H9 (cell line): Measurements from ENCODE around the gene WNT8B. TPM values are rescaled to one million over a fixed set of nuclear protein-coding genes. Genes with fewer than 3 reads are reported as not detected.

Source experiments
- DNase-seq: peaks from one replicate; pipeline ENCODE4 v3.0.0-alpha.2; 2017
- H2AFZ ChIP-seq: one replicate; pipeline ENCODE4 v1.6.1; 2013; ENCODE audit warnings: mild to moderate bottlenecking, low read length, control low read depth, moderate library complexity
- H2AK5ac ChIP-seq: 2 replicates; pipeline ENCODE4 v1.6.1; 2013; ENCODE audit warnings: low read length, control low read depth, mixed read lengths; ENCODE audit not compliant: insufficient read length
- H2BK120ac ChIP-seq: one replicate; pipeline ENCODE4 v1.6.1; 2013; ENCODE audit warnings: low read depth, mild to moderate bottlenecking, low read length, control low read depth, inconsistent platforms; ENCODE audit not compliant: poor library complexity, severe bottlenecking
- H2BK12ac ChIP-seq: 2 replicates; pipeline ENCODE4 v1.6.1; 2013; ENCODE audit warnings: low read length, control low read depth, mixed read lengths, low read depth; ENCODE audit not compliant: insufficient read length
- H2BK15ac ChIP-seq: 2 replicates; pipeline ENCODE4 v1.6.1; 2013; ENCODE audit warnings: low read depth, low read length, control low read depth
- H2BK20ac ChIP-seq: one replicate; pipeline ENCODE4 v1.6.1; 2013; ENCODE audit warnings: low read depth, mild to moderate bottlenecking, low read length, control low read depth, inconsistent platforms; ENCODE audit not compliant: poor library complexity, severe bottlenecking
- H2BK5ac ChIP-seq: 2 replicates; pipeline ENCODE4 v1.6.1; 2013; ENCODE audit warnings: low read length, control low read depth, mixed read lengths; ENCODE audit not compliant: insufficient read length
- H3K14ac ChIP-seq: 2 replicates; pipeline ENCODE4 v1.6.1; 2013; ENCODE audit warnings: low read length, control low read depth; ENCODE audit not compliant: insufficient read depth
- H3K18ac ChIP-seq: 2 replicates; pipeline ENCODE4 v1.6.1; 2013; ENCODE audit warnings: low read depth, mild to moderate bottlenecking, mixed read lengths, low read length, control low read depth; ENCODE audit not compliant: insufficient read length
- H3K23ac ChIP-seq: 2 replicates; pipeline ENCODE4 v1.6.1; 2013; ENCODE audit warnings: low read length, control low read depth, mixed read lengths, low read depth; ENCODE audit not compliant: insufficient read length
- H3K23me2 ChIP-seq: 2 replicates; pipeline ENCODE4 v1.6.1; 2013; ENCODE audit warnings: low read depth, mild to moderate bottlenecking, mixed read lengths, low read length, control low read depth; ENCODE audit not compliant: insufficient read length, poor library complexity, severe bottlenecking
- H3K27ac ChIP-seq: 2 replicates; pipeline ENCODE4 v1.5.1; 2013; ENCODE audit warnings: low read length, control low read depth, mixed read lengths, low read depth; ENCODE audit not compliant: insufficient read length
- H3K27me3 ChIP-seq: 2 replicates; pipeline ENCODE4 v1.6.1; 2013; ENCODE audit warnings: low read length, control low read depth, inconsistent platforms; ENCODE audit not compliant: insufficient read depth
- H3K4ac ChIP-seq: 2 replicates; pipeline ENCODE4 v1.6.1; 2013; ENCODE audit warnings: low read depth, mild to moderate bottlenecking, control low read depth, inconsistent platforms, low read length, moderate library complexity
- H3K4me1 ChIP-seq: 2 replicates; pipeline ENCODE4 v1.6.1; 2013; ENCODE audit warnings: low read length, control low read depth, inconsistent platforms; ENCODE audit not compliant: insufficient read depth
- H3K4me2 ChIP-seq: 2 replicates; pipeline ENCODE4 v1.6.1; 2013; ENCODE audit warnings: low read length, control low read depth, mixed read lengths; ENCODE audit not compliant: insufficient read length, insufficient read depth
- H3K56ac ChIP-seq: 2 replicates; pipeline ENCODE4 v1.6.1; 2013; ENCODE audit warnings: low read depth, mild to moderate bottlenecking, mixed read lengths, low read length, control low read depth; ENCODE audit not compliant: insufficient read length
- H3K79me1 ChIP-seq: 2 replicates; pipeline ENCODE4 v1.6.1; 2013; ENCODE audit warnings: low read depth, mild to moderate bottlenecking, moderate library complexity, low read length, control low read depth, inconsistent platforms; ENCODE audit not compliant: insufficient read depth, poor library complexity, severe bottlenecking
- H3K79me2 ChIP-seq: 2 replicates; pipeline ENCODE4 v1.6.1; 2013; ENCODE audit warnings: low read length, control low read depth, inconsistent platforms; ENCODE audit not compliant: insufficient read depth
- H3K9ac ChIP-seq: 2 replicates; pipeline ENCODE4 v1.6.1; 2013; ENCODE audit warnings: low read length, control low read depth, mixed read lengths; ENCODE audit not compliant: insufficient read length; ENCODE audit errors: extremely low read depth
- H3K9me3 ChIP-seq: one replicate; pipeline ENCODE4 v1.6.1; 2013; ENCODE audit warnings: low read depth, low read length, inconsistent platforms; ENCODE audit not compliant: control insufficient read depth
- H3T11ph ChIP-seq: one replicate; pipeline ENCODE4 v1.6.1; 2013; ENCODE audit warnings: mild to moderate bottlenecking, low read length, control low read depth, inconsistent platforms
- H4K20me1 ChIP-seq: one replicate; pipeline ENCODE4 v1.6.1; 2013; ENCODE audit not compliant: control insufficient read depth, insufficient read length, insufficient read depth
- H4K5ac ChIP-seq: 2 replicates; pipeline ENCODE4 v1.6.1; 2013; ENCODE audit warnings: low read depth, mild to moderate bottlenecking, mixed read lengths, low read length, control low read depth; ENCODE audit not compliant: insufficient read length
- H4K8ac ChIP-seq: replicated peaks from 2 replicates; pipeline ENCODE4 v1.6.1; 2013; ENCODE audit warnings: low read length, control low read depth, mixed read lengths, low read depth; ENCODE audit not compliant: insufficient read length
- H4K91ac ChIP-seq: 2 replicates; pipeline ENCODE4 v1.6.1; 2013; ENCODE audit warnings: low read depth, mild to moderate bottlenecking, moderate library complexity, mixed read lengths, low read length, control low read depth; ENCODE audit not compliant: insufficient read length
- H3K27ac Mint-ChIP-seq, 3 experiments: 2 replicates in 2 of 3; 3 replicates in 1 of 3; pipeline ENCODE4 v1.8.0; 2020 to 2021; ENCODE audit warnings: mixed read lengths in 3 of 3, mild to moderate bottlenecking in 1 of 3, moderate library complexity in 1 of 3
- H3K27me3 Mint-ChIP-seq: 2 replicates; pipeline ENCODE4 v1.8.0; 2021; ENCODE audit warnings: low read depth, mild to moderate bottlenecking, moderate library complexity, mixed read lengths
- H3K36me3 Mint-ChIP-seq, 3 experiments: 2 replicates in 2 of 3; 3 replicates in 1 of 3; pipeline ENCODE4 v1.8.0; 2020 to 2021; ENCODE audit warnings: low read depth in 3 of 3, mixed read lengths in 3 of 3; ENCODE audit not compliant: insufficient read depth in 1 of 3
- H3K4me1 Mint-ChIP-seq, 2 experiments: 2 replicates each; pipeline ENCODE4 v1.8.0; 2020; ENCODE audit warnings: mixed read lengths in 2 of 2
- H3K4me3 Mint-ChIP-seq, 2 experiments: 2 replicates in 1 of 2; 3 replicates in 1 of 2; pipeline ENCODE4 v1.8.0; 2020 to 2021; ENCODE audit warnings: mild to moderate bottlenecking in 2 of 2, mixed read lengths in 2 of 2, moderate library complexity in 1 of 2
- H3K9me3 Mint-ChIP-seq, 2 experiments: 2 replicates in 1 of 2; 3 replicates in 1 of 2; pipeline ENCODE4 v1.8.0; 2020; ENCODE audit warnings: mild to moderate bottlenecking in 2 of 2, mixed read lengths in 2 of 2, moderate library complexity in 1 of 2
- WGBS: extraction: QIAGEN DNeasy Blood & Tissue Kit; methylation state at CpG from one replicate; pipeline ENCODE4 v1.1.7; 2013; ENCODE audit warnings: missing lambda C conversion rate, low lambda C conversion rate, mixed read lengths; ENCODE audit not compliant: insufficient read length; ENCODE audit errors: extremely low coverage; 5-methylcytosine and 5-hydroxymethylcytosine counted together
- total RNA-seq: library from RNA; stranded (reverse); gene quantifications from 2 replicates; pipeline ENCODE4 v1.2.1, GENCODE V29; 2021
- TF ChIP-seq, protein P1 (sequence below): fragments of 200-600 bp; sonication (generic); conservative IDR thresholded peaks from 3 replicates; pipeline ENCODE4 v1.8.0; 2021; ENCODE audit warnings: antibody characterized with exemption, mild to moderate bottlenecking

The WNT8B gene
- total RNA-seq, 1 experiment from 2014 or later, result not detected

DNA sequence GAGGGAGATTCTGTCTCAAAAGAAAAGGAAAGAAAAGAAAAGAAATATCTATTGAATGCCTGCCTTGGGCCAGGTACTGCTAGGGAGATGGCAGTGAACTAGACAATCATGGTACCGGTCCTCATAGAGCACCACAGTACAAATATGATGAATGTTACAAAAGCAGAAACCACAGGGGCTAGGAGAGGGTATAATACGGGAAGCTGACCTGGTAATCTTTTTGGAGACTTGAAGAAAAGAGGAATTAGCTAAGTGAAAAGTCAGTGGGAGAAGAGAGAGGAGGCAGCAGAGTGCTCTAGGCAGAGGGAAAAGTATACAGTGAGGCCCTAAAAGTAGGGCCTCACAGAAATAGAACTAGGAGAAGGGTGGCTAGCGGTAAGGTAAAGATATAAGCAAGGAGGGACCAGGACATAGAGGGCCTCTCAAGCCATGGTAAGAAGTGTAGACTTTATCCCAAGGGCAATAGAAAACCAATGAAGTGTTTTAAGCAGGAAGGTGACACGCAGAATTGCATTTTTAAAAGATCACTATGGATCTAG lies 42.8 kb upstream of the WNT8B start:
- WGBS, result no CpG with 5 or more reads among the region's 4 CpGs
- no peak overlapping the region for H3K18ac ChIP-seq
- no peak overlapping the region for H2BK5ac ChIP-seq
- no peaks in the 10 kb centered on the region for H3K4me1 ChIP-seq
- H3K27ac Mint-ChIP-seq, result no peak overlapping the region
- H3K27me3 Mint-ChIP-seq, result peaks cover 12% of the 10 kb centered on the region; the same call in 1 of the 2 replicates
- H3K9me3 Mint-ChIP-seq, result no peaks in the 10 kb centered on the region
- TF ChIP-seq, protein P1, sequence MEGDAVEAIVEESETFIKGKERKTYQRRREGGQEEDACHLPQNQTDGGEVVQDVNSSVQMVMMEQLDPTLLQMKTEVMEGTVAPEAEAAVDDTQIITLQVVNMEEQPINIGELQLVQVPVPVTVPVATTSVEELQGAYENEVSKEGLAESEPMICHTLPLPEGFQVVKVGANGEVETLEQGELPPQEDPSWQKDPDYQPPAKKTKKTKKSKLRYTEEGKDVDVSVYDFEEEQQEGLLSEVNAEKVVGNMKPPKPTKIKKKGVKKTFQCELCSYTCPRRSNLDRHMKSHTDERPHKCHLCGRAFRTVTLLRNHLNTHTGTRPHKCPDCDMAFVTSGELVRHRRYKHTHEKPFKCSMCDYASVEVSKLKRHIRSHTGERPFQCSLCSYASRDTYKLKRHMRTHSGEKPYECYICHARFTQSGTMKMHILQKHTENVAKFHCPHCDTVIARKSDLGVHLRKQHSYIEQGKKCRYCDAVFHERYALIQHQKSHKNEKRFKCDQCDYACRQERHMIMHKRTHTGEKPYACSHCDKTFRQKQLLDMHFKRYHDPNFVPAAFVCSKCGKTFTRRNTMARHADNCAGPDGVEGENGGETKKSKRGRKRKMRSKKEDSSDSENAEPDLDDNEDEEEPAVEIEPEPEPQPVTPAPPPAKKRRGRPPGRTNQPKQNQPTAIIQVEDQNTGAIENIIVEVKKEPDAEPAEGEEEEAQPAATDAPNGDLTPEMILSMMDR, result no peak
- no peak overlapping the region for H3T11ph ChIP-seq
- H3K4me3 Mint-ChIP-seq, result no peak overlapping the region
- no peak overlapping the region for H4K8ac ChIP-seq
- H2AK5ac ChIP-seq, result no peak overlapping the region
- H2BK120ac ChIP-seq, result no peak overlapping the region
- no peaks in the 10 kb centered on the region for H3K79me1 ChIP-seq
- no peaks in the 10 kb centered on the region for H3K79me2 ChIP-seq
- DNase-seq, result no peak
- H3K56ac ChIP-seq, result no peak overlapping the region
- H3K4ac ChIP-seq, result no peak overlapping the region
- H4K20me1 ChIP-seq, result no peaks in the 10 kb centered on the region
- no peaks in the 10 kb centered on the region for H3K4me1 Mint-ChIP-seq
- H3K27me3 ChIP-seq, result no peaks in the 10 kb centered on the region
- H3K36me3 Mint-ChIP-seq, result no peaks in the 10 kb centered on the region
- H3K9ac ChIP-seq, result no peak overlapping the region
- H3K9me3 ChIP-seq, result no peaks in the 10 kb centered on the region
- no peak overlapping the region for H3K23ac ChIP-seq
- H2BK15ac ChIP-seq, result no peak overlapping the region
- no peaks in the 10 kb centered on the region for H3K23me2 ChIP-seq
- H3K14ac ChIP-seq, result no peak overlapping the region
- H3K27ac ChIP-seq, result no peak overlapping the region
- no peak overlapping the region for H2BK12ac ChIP-seq
- no peak overlapping the region for H2BK20ac ChIP-seq
- no peak overlapping the region for H3K4me2 ChIP-seq
- H4K5ac ChIP-seq, result no peak overlapping the region
- H2AFZ ChIP-seq, result no peak overlapping the region
- H4K91ac ChIP-seq, result no peak overlapping the region
